WTC11 (cell line): ENCODE results near the gene TEK. TPM values are rescaled to one million over a fixed set of nuclear protein-coding genes. Genes with fewer than 3 reads are reported as not detected.

ENCODE experiments used
- ATAC-seq: fragments of 200-7000 bp; cut with Tn5 transposase; 2 replicates; pipeline ENCODE4 v1.10.0; 2021; ENCODE audit warnings: mild to moderate bottlenecking, moderate library complexity
- CTCF ChIA-PET: fragments of 300-600 bp; sonication (Branson Sonifier 250); formaldehyde crosslinking; loops from one replicate; lab custom pipeline; 2021; ENCODE audit warnings: antibody characterized with exemption; lab: Charles Lee
- POLR2A ChIA-PET: fragments of 350-600 bp; sonication (Branson Sonifier 250); formaldehyde crosslinking; loops from one replicate; lab custom pipeline; 2021; ENCODE audit warnings: antibody characterized with exemption; lab: Charles Lee
- DNase-seq: peaks from one replicate; pipeline ENCODE4 v3.0.0; 2021; ENCODE audit warnings: low spot score
- H3K27ac Mint-ChIP-seq: 2 replicates; pipeline ENCODE4 v1.8.0; 2021; ENCODE audit warnings: mixed read lengths
- H3K27me3 Mint-ChIP-seq: 2 replicates; pipeline ENCODE4 v1.8.0; 2021; ENCODE audit warnings: low read depth, mild to moderate bottlenecking, moderate library complexity, mixed read lengths
- H3K36me3 Mint-ChIP-seq: 2 replicates; pipeline ENCODE4 v1.8.0; 2021; ENCODE audit warnings: mixed read lengths
- H3K4me1 Mint-ChIP-seq: 2 replicates; pipeline ENCODE4 v1.8.0; 2022; ENCODE audit warnings: mixed read lengths
- H3K4me3 Mint-ChIP-seq: 2 replicates; pipeline ENCODE4 v1.8.0; 2021; ENCODE audit warnings: mild to moderate bottlenecking, moderate library complexity, mixed read lengths
- H3K9me3 Mint-ChIP-seq: 2 replicates; pipeline ENCODE4 v1.8.0; 2021; ENCODE audit warnings: mixed read lengths
- ATF1 ChIP-seq: sonication (generic); formaldehyde crosslinking; IDR thresholded peaks from 2 replicates; pipeline ENCODE4 v1.8.1; 2023; ENCODE audit warnings: mild to moderate bottlenecking, moderate library complexity, missing genetic modification reagents
- CBFB ChIP-seq: sonication (generic); formaldehyde crosslinking; IDR thresholded peaks from 2 replicates; pipeline ENCODE4 v1.8.1; 2022; ENCODE audit warnings: mild to moderate bottlenecking, low read depth, missing genetic modification reagents
- CREM ChIP-seq: sonication (generic); formaldehyde crosslinking; IDR thresholded peaks from 2 replicates; pipeline ENCODE4 v1.8.1; 2022; ENCODE audit warnings: mild to moderate bottlenecking, missing genetic modification reagents, moderate library complexity
- ELF4 ChIP-seq: sonication (generic); formaldehyde crosslinking; IDR thresholded peaks from 2 replicates; pipeline ENCODE4 v1.8.1; 2022; ENCODE audit warnings: low read depth, mild to moderate bottlenecking, moderate library complexity, missing genetic modification reagents
- FOXJ3 ChIP-seq: sonication (generic); formaldehyde crosslinking; IDR thresholded peaks from 2 replicates; pipeline ENCODE4 v1.9.0; 2021; ENCODE audit warnings: missing genetic modification reagents, mild to moderate bottlenecking, borderline replicate concordance
- GRHL2 ChIP-seq: fragments of 250-450 bp; sonication (Bioruptor Pico); IDR thresholded peaks from 2 replicates; pipeline ENCODE4 v1.8.0; 2022; ENCODE audit warnings: mild to moderate bottlenecking, moderate library complexity; ENCODE audit not compliant: insufficient replicate concordance, severe bottlenecking
- HMGXB4 ChIP-seq: sonication (generic); formaldehyde crosslinking; IDR thresholded peaks from 2 replicates; pipeline ENCODE4 v1.8.1; 2023; ENCODE audit warnings: mild to moderate bottlenecking, moderate library complexity, missing genetic modification reagents
- JAZF1 ChIP-seq: fragments of 250-450 bp; sonication (Bioruptor Pico); IDR thresholded peaks from 2 replicates; pipeline ENCODE4 v1.9.0; 2021; ENCODE audit warnings: moderate library complexity, mild to moderate bottlenecking, inconsistent platforms
- NR1H2 ChIP-seq: sonication (generic); formaldehyde crosslinking; IDR thresholded peaks from 2 replicates; pipeline ENCODE4 v1.9.0; 2021; ENCODE audit warnings: mild to moderate bottlenecking, moderate library complexity, missing genetic modification reagents
- PRDM15 ChIP-seq: sonication (generic); formaldehyde crosslinking; IDR thresholded peaks from 2 replicates; pipeline ENCODE4 v1.8.0; 2022; ENCODE audit warnings: missing genetic modification reagents
- RELA ChIP-seq: sonication (generic); formaldehyde crosslinking; IDR thresholded peaks from 2 replicates; pipeline ENCODE4 v1.8.1; 2022; ENCODE audit warnings: missing genetic modification reagents, mild to moderate bottlenecking, borderline replicate concordance
- SMAD3 ChIP-seq: sonication (generic); formaldehyde crosslinking; IDR thresholded peaks from 2 replicates; pipeline ENCODE4 v1.8.0; 2022; ENCODE audit warnings: missing genetic modification reagents, mild to moderate bottlenecking, borderline replicate concordance
- TEAD1 ChIP-seq: sonication (generic); formaldehyde crosslinking; IDR thresholded peaks from 2 replicates; pipeline ENCODE4 v1.8.0; 2022; ENCODE audit warnings: mild to moderate bottlenecking, missing genetic modification reagents
- TP53 ChIP-seq: sonication (generic); formaldehyde crosslinking; IDR thresholded peaks from 2 replicates; pipeline ENCODE4 v1.8.1; 2023; ENCODE audit warnings: mild to moderate bottlenecking, missing genetic modification reagents
- USF1 ChIP-seq: sonication (generic); formaldehyde crosslinking; IDR thresholded peaks from 2 replicates; pipeline ENCODE4 v1.8.0; 2022; ENCODE audit warnings: mild to moderate bottlenecking, missing genetic modification reagents
- ZNF138 ChIP-seq: sonication (generic); formaldehyde crosslinking; conservative IDR thresholded peaks from 2 replicates; pipeline ENCODE4 v1.8.1; 2022; ENCODE audit warnings: mild to moderate bottlenecking, moderate library complexity, missing genetic modification reagents
- ZNF232 ChIP-seq: sonication (generic); formaldehyde crosslinking; IDR thresholded peaks from 2 replicates; pipeline ENCODE4 v1.8.0; 2022; ENCODE audit warnings: mild to moderate bottlenecking, missing genetic modification reagents
- ZNF281 ChIP-seq: sonication (generic); formaldehyde crosslinking; IDR thresholded peaks from 2 replicates; pipeline ENCODE4 v1.8.0; 2023; ENCODE audit warnings: mild to moderate bottlenecking, missing genetic modification reagents
- total RNA-seq: library from RNA; stranded (reverse); gene quantifications from 3 replicates; pipeline ENCODE4 v1.2.3, GENCODE V29; 2021
- TF ChIP-seq, protein P1 (sequence below): sonication (generic); formaldehyde crosslinking; IDR thresholded peaks from 2 replicates; pipeline ENCODE4 v1.8.1; 2022; ENCODE audit warnings: missing genetic modification reagents, borderline replicate concordance
- TF ChIP-seq, protein P2 (sequence below): sonication (generic); formaldehyde crosslinking; IDR thresholded peaks from 2 replicates; pipeline ENCODE4 v1.8.0; 2023; ENCODE audit warnings: missing genetic modification reagents
- TF ChIP-seq, protein P3 (sequence below): fragments of 250-450 bp; sonication (Bioruptor Pico); IDR thresholded peaks from 2 replicates; pipeline ENCODE4 v1.9.0; 2021; ENCODE audit warnings: moderate library complexity, mild to moderate bottlenecking, inconsistent platforms, borderline replicate concordance
- TF ChIP-seq, protein P4 (sequence below): sonication (generic); formaldehyde crosslinking; IDR thresholded peaks from 2 replicates; pipeline ENCODE4 v1.8.1; 2023; ENCODE audit warnings: mild to moderate bottlenecking, missing genetic modification reagents

Gene TEK
- total RNA-seq, 1 experiment from 2014 or later: 3.1 TPM

DNA sequence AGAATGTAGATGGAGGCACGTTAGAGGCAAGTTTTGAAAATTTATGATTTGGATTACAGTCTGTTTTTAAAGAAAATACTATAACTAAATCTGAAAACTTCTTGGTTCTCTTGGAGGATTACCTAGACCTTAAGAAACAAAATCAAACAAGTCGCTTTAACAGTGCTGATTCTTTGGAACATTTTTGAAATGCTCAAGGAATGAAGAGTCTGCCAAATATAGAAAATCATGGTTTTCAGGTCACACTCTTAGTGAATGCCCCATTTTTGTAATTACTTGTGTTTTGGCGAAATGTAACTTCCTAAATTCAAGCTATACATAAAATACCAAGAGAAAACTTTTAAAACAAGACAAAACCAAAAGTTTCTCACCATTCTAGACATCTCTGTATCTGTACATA lies 94.8 kb downstream of the TEK start:
- Mint-ChIP-seq H3K4me3 (no peak overlapping the region), H3K27me3 (no peaks in the 10 kb centered on the region), H3K36me3 (no peaks in the 10 kb centered on the region), H3K27ac (no peak overlapping the region), H3K9me3 (no peaks in the 10 kb centered on the region), H3K4me1 (no peaks in the 10 kb centered on the region)
- no peak for DNase-seq
- ChIA-PET CTCF (no interaction called here), POLR2A (no interaction called here)
- no peak for TF ChIP-seq GRHL2
- no peak for TF ChIP-seq HMGXB4 (CRISPR knock-in tag)
- TF ChIP-seq, protein P1, sequence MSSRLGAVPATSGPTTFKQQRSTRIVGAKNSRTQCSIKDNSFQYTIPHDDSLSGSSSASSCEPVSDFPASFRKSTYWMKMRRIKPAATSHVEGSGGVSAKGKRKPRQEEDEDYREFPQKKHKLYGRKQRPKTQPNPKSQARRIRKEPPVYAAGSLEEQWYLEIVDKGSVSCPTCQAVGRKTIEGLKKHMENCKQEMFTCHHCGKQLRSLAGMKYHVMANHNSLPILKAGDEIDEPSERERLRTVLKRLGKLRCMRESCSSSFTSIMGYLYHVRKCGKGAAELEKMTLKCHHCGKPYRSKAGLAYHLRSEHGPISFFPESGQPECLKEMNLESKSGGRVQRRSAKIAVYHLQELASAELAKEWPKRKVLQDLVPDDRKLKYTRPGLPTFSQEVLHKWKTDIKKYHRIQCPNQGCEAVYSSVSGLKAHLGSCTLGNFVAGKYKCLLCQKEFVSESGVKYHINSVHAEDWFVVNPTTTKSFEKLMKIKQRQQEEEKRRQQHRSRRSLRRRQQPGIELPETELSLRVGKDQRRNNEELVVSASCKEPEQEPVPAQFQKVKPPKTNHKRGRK (CRISPR knock-in tag): no peak
- no peak for TF ChIP-seq RELA
- TF ChIP-seq TP53 (CRISPR knock-in tag): no peak
- TF ChIP-seq, protein P2, sequence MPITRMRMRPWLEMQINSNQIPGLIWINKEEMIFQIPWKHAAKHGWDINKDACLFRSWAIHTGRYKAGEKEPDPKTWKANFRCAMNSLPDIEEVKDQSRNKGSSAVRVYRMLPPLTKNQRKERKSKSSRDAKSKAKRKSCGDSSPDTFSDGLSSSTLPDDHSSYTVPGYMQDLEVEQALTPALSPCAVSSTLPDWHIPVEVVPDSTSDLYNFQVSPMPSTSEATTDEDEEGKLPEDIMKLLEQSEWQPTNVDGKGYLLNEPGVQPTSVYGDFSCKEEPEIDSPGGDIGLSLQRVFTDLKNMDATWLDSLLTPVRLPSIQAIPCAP: no peak
- TF ChIP-seq PRDM15: no peak
- TF ChIP-seq USF1: no peak
- TF ChIP-seq ZNF281 (CRISPR knock-in tag): no peak
- no peak for TF ChIP-seq CBFB
- TF ChIP-seq FOXJ3 (CRISPR knock-in tag): no peak
- TF ChIP-seq ZNF232: no peak
- no peak for TF ChIP-seq SMAD3 (CRISPR knock-in tag)
- ATAC-seq: no peak

- DNase-seq (no peak), ATAC-seq (no peak)
- no peak for TF ChIP-seq ZNF138
- TF ChIP-seq JAZF1 (CRISPR knock-in tag): no peak
- TF ChIP-seq TEAD1: no peak
- no peak for TF ChIP-seq ATF1
- TF ChIP-seq, protein P3, sequence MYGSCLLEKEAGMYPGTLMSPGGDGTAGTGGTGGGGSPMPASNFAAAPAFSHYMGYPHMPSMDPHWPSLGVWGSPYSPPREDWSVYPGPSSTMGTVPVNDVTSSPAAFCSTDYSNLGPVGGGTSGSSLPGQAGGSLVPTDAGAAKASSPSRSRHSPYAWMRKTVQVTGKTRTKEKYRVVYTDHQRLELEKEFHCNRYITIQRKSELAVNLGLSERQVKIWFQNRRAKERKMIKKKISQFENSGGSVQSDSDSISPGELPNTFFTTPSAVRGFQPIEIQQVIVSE (CRISPR knock-in tag): no peak
- TF ChIP-seq ELF4 (CRISPR knock-in tag): no peak
- TF ChIP-seq, protein P4, sequence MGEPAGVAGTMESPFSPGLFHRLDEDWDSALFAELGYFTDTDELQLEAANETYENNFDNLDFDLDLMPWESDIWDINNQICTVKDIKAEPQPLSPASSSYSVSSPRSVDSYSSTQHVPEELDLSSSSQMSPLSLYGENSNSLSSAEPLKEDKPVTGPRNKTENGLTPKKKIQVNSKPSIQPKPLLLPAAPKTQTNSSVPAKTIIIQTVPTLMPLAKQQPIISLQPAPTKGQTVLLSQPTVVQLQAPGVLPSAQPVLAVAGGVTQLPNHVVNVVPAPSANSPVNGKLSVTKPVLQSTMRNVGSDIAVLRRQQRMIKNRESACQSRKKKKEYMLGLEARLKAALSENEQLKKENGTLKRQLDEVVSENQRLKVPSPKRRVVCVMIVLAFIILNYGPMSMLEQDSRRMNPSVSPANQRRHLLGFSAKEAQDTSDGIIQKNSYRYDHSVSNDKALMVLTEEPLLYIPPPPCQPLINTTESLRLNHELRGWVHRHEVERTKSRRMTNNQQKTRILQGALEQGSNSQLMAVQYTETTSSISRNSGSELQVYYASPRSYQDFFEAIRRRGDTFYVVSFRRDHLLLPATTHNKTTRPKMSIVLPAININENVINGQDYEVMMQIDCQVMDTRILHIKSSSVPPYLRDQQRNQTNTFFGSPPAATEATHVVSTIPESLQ (CRISPR knock-in tag): no peak
- TF ChIP-seq TP53 (CRISPR knock-in tag): no peak
- TF ChIP-seq NR1H2: no peak
- no peak for TF ChIP-seq CREM
- ChIA-PET POLR2A (no interaction called here), CTCF (no interaction called here)
- Mint-ChIP-seq H3K4me3 (no peak overlapping the region), H3K4me1 (no peaks in the 10 kb centered on the region), H3K9me3 (no peaks in the 10 kb centered on the region), H3K36me3 (no peaks in the 10 kb centered on the region), H3K27ac (no peak overlapping the region), H3K27me3 (no peaks in the 10 kb centered on the region)
Measured at GRCh38 chr9:27204578-27204977, 95.6 kb downstream of the TEK start.
